OCI-LY3 (cell line): Measurements from ENCODE around the gene PRDM16.

Experiments
- H2AFZ ChIP-seq: fragments of 200-600, 300-600 bp; shearing (Covaris generic); 2 replicates; pipeline ENCODE4 v1.6.0; 2014; ENCODE audit warnings: antibody characterized with exemption, low read depth, low read length
- H3K27ac ChIP-seq: fragments of 200-600, 300-600 bp; sonication (generic); 2 replicates; pipeline ENCODE4 v1.5.1; 2014; ENCODE audit warnings: mild to moderate bottlenecking, low read length, moderate library complexity, mixed read lengths
- H3K27me3 ChIP-seq: fragments of 200-600, 300-600 bp; sonication (generic); 2 replicates; pipeline ENCODE4 v1.6.1; 2014; ENCODE audit warnings: low read depth, low read length, mixed read lengths
- H3K36me3 ChIP-seq: fragments of 200-600, 300-600 bp; sonication (generic); replicated peaks from 2 replicates; pipeline ENCODE3; 2014; ENCODE audit warnings: low read depth, low read length, mixed read lengths
- H3K4me1 ChIP-seq: fragments of 300-600, 200-600 bp; sonication (generic); 2 replicates; pipeline ENCODE4 v1.6.1; 2014; ENCODE audit warnings: low read length, mixed read lengths
- H3K4me2 ChIP-seq: fragments of 200-600, 300-600 bp; sonication (generic); 2 replicates; pipeline ENCODE4 v1.6.1; 2014; ENCODE audit warnings: low read length, mixed read lengths
- H3K4me3 ChIP-seq: fragments of 300-600, 200-600 bp; sonication (generic); 2 replicates; pipeline ENCODE4 v1.5.1; 2014; ENCODE audit warnings: antibody characterized with exemption, mild to moderate bottlenecking, low read length, moderate library complexity
- H3K79me2 ChIP-seq: fragments of 300-600, 200-600 bp; shearing (Covaris generic); 2 replicates; pipeline ENCODE4 v1.6.1; 2014; ENCODE audit warnings: mild to moderate bottlenecking, low read length, mixed read lengths
- H3K9ac ChIP-seq: fragments of 300-600, 200-600 bp; shearing (Covaris generic); 2 replicates; pipeline ENCODE4 v1.6.0; 2014; ENCODE audit warnings: mild to moderate bottlenecking, low read length, moderate library complexity
- H3K9me3 ChIP-seq: fragments of 200-600, 300-600 bp; shearing (Covaris generic); 2 replicates; pipeline ENCODE4 v1.6.1; 2014; ENCODE audit warnings: low read length, mixed read lengths; ENCODE audit not compliant: insufficient read depth
- H4K20me1 ChIP-seq: fragments of 200-600, 300-600 bp; sonication (generic); 2 replicates; pipeline ENCODE4 v1.6.1; 2016; ENCODE audit warnings: low read length, mixed read lengths; ENCODE audit not compliant: insufficient read depth
- CTCF ChIP-seq: fragments of 200-600, 300-600 bp; sonication (generic); IDR thresholded peaks from 2 replicates; pipeline ENCODE4 v1.5.1; 2014; ENCODE audit warnings: antibody characterized with exemption, low read length, low read depth
- EZH2phosphoT487 ChIP-seq: fragments of 200-600 bp; shearing (Covaris generic); IDR thresholded peaks from 2 replicates; pipeline ENCODE4 v1.6.1; 2018; ENCODE audit warnings: antibody characterized with exemption, mixed run types, low read depth

Gene PRDM16

GRCh38 chr1:3030663-3031381 lies 38.2 kb upstream of the PRDM16 start:
- no peak overlapping the region for H3K27ac ChIP-seq
- no peaks in the 10 kb centered on the region for H3K9me3 ChIP-seq
- no peak for TF ChIP-seq EZH2phosphoT487
- TF ChIP-seq CTCF, result no peak
- H4K20me1 ChIP-seq, result no peaks in the 10 kb centered on the region
- no peaks in the 10 kb centered on the region for H3K27me3 ChIP-seq
- H3K79me2 ChIP-seq, result no peaks in the 10 kb centered on the region
- no peaks in the 10 kb centered on the region for H3K4me1 ChIP-seq
- H2AFZ ChIP-seq, result no peak overlapping the region
- no peak overlapping the region for H3K4me3 ChIP-seq
- H3K9ac ChIP-seq, result no peak overlapping the region
- H3K36me3 ChIP-seq, result no peaks in the 10 kb centered on the region
- H3K4me2 ChIP-seq, result no peak overlapping the region

- H3K9me3 ChIP-seq, result no peaks in the 10 kb centered on the region
- no peaks in the 10 kb centered on the region for H3K4me1 ChIP-seq
- H3K4me2 ChIP-seq, result no peak overlapping the region
- H3K36me3 ChIP-seq, result no peaks in the 10 kb centered on the region
- no peak overlapping the region for H3K9ac ChIP-seq
- no peak for TF ChIP-seq CTCF
- TF ChIP-seq EZH2phosphoT487, result no peak
- H4K20me1 ChIP-seq, result no peaks in the 10 kb centered on the region
- no peaks in the 10 kb centered on the region for H3K79me2 ChIP-seq
- no peak overlapping the region for H2AFZ ChIP-seq
- no peak overlapping the region for H3K4me3 ChIP-seq
- H3K27ac ChIP-seq, result no peak overlapping the region
- H3K27me3 ChIP-seq, result no peaks in the 10 kb centered on the region
Measured at GRCh38 chr1:3031401-3032221, 37.4 kb upstream of the PRDM16 start.

- no peak overlapping the region for H2AFZ ChIP-seq
- no peaks in the 10 kb centered on the region for H3K9me3 ChIP-seq
Measured at GRCh38 chr1:3032371-3033039, 36.5 kb upstream of the PRDM16 start.

More at GRCh38 chr1:3032371-3033039, 36.5 kb upstream of the PRDM16 start:
- no peaks in the 10 kb centered on the region for H4K20me1 ChIP-seq
- H3K36me3 ChIP-seq, result no peaks in the 10 kb centered on the region
- TF ChIP-seq EZH2phosphoT487 (no peak), CTCF (no peak)
- H3K4me3 ChIP-seq, result no peak overlapping the region
- no peak overlapping the region for H3K9ac ChIP-seq
- no peak overlapping the region for H3K27ac ChIP-seq
- H3K4me1 ChIP-seq, result no peaks in the 10 kb centered on the region
- H3K79me2 ChIP-seq, result no peaks in the 10 kb centered on the region
- no peaks in the 10 kb centered on the region for H3K27me3 ChIP-seq
- no peak overlapping the region for H3K4me2 ChIP-seq
